K562 (cell line): Measurements from ENCODE around the gene KRT1. TPM values are rescaled to one million over a fixed set of nuclear protein-coding genes. Genes with fewer than 3 reads are reported as not detected.

Experiments used
- ATAC-seq: fragments of 200-7000 bp; cut with Tn5 transposase; 3 replicates; pipeline ENCODE4 v1.9.1; 2020; ENCODE audit warnings: moderate library complexity
- BruUV-seq: library from RNA; stranded (reverse); fragments of 400-500 nt; replicated peaks from 2 replicates; lab custom pipeline; 2021; lab: Mats Ljungman, UMichigan
- CTCF ChIA-PET: fragments of 300-600 bp; formaldehyde crosslinking; extraction: SDS; loops from one replicate; lab custom pipeline; 2021; ENCODE audit warnings: low intra/inter-chr PET ratio; lab: Yijun Ruan, JAX
- POLR2A ChIA-PET: fragments of 300-600, 350-650 bp; sonication (Branson Sonifier 250); formaldehyde crosslinking; extraction: SDS; loops from one replicate; lab custom pipeline; 2021; ENCODE audit warnings: antibody characterized with exemption, inconsistent platforms; lab: Yijun Ruan, JAX
- DNase-seq, 4 experiments: peaks; one replicate each; pipeline versions ENCODE4 v3.0.0 to v3.0.0-alpha.2; 2011 to 2018; ENCODE audit warnings: low spot score in 3 of 4, mixed read lengths in 3 of 4; ENCODE audit errors: extremely low read depth in 1 of 4
- FAIRE-seq: peaks from 2 replicates; lab custom pipeline; 2011; peaks lifted over from hg19 to GRCh38; lab: Jason Lieb, UNC
- H2AFZ ChIP-seq: 2 replicates; pipeline ENCODE4 v1.6.0; 2011; ENCODE audit warnings: low read depth, low read length, control low read depth, inconsistent platforms
- H3K27ac ChIP-seq: fragments of 200-600 bp; 3 replicates; pipeline ENCODE4 v1.8.0; 2011; ENCODE audit warnings: low read depth, mild to moderate bottlenecking, control low read depth, inconsistent platforms, low read length, moderate library complexity, mixed read lengths; ENCODE audit errors: extremely low read depth
- H3K27me3 ChIP-seq, 2 experiments: fragments of 300-600 bp in 1 of 2; 2 replicates in 1 of 2; 3 replicates in 1 of 2; pipeline versions ENCODE4 v1.6.0 to v1.8.0; 2011; ENCODE audit warnings: inconsistent platforms in 2 of 2, low read length in 2 of 2, mild to moderate bottlenecking in 1 of 2, mixed read lengths in 1 of 2, moderate library complexity in 1 of 2; ENCODE audit not compliant: control insufficient read depth in 2 of 2, insufficient read depth in 2 of 2
- H3K36me3 ChIP-seq: fragments of 300-600 bp; 3 replicates; pipeline ENCODE4 v1.8.0; 2011; ENCODE audit warnings: mild to moderate bottlenecking, low read length, inconsistent platforms; ENCODE audit not compliant: control insufficient read depth, insufficient read depth
- H3K4me1 ChIP-seq, 2 experiments: fragments of 200-600 bp in 1 of 2; replicated peaks in 1 of 2; 2 replicates in 1 of 2; 3 replicates in 1 of 2; pipeline versions ENCODE4 v1.5.1 to v1.8.0; 2011; ENCODE audit warnings: inconsistent platforms in 2 of 2, low read length in 2 of 2, mild to moderate bottlenecking in 1 of 2, mixed read lengths in 1 of 2, moderate library complexity in 1 of 2; ENCODE audit not compliant: control insufficient read depth in 2 of 2, insufficient read depth in 2 of 2
- H3K4me2 ChIP-seq: 2 replicates; pipeline ENCODE4 v1.6.1; 2011; ENCODE audit warnings: low read length, control low read depth, inconsistent platforms, mixed read lengths; ENCODE audit not compliant: insufficient read depth
- H3K4me3 ChIP-seq: fragments of 200-600 bp; sonication (generic), shearing (Covaris generic); 2 replicates; pipeline ENCODE4 v1.5.1; 2016; ENCODE audit warnings: control low read depth, inconsistent platforms
- H3K79me2 ChIP-seq: fragments of 200-600 bp; 3 replicates; pipeline ENCODE4 v1.8.0; 2011; ENCODE audit warnings: low read length, inconsistent platforms; ENCODE audit not compliant: control insufficient read depth, insufficient read depth
- H3K9ac ChIP-seq, 2 experiments: 2 replicates each; pipeline versions ENCODE4 v1.6.0 to v1.6.1; 2011; ENCODE audit warnings: low read depth in 2 of 2, low read length in 2 of 2, control low read depth in 1 of 2, inconsistent platforms in 1 of 2, mild to moderate bottlenecking in 1 of 2, mixed read lengths in 1 of 2; ENCODE audit not compliant: insufficient read depth in 1 of 2
- H3K9me1 ChIP-seq: one replicate; pipeline ENCODE4 v1.6.0; 2011; ENCODE audit warnings: inconsistent platforms, mild to moderate bottlenecking, low read length, moderate library complexity; ENCODE audit not compliant: control insufficient read depth, insufficient read depth
- H3K9me3 ChIP-seq: replicated peaks from 2 replicates; pipeline ENCODE4 v1.5.1; 2011; ENCODE audit warnings: low read depth, low read length, inconsistent platforms; ENCODE audit not compliant: control insufficient read depth, insufficient read depth
- H4K20me1 ChIP-seq: replicated peaks from 2 replicates; pipeline ENCODE4 v1.6.1; 2011; ENCODE audit warnings: low read length, inconsistent platforms, mixed read lengths; ENCODE audit not compliant: control insufficient read depth, insufficient read depth
- GATAD2A ChIP-seq: fragments of 450-650 bp; IDR thresholded peaks from 2 replicates; pipeline ENCODE4 v1.6.1; 2017
- HDAC2 ChIP-seq: fragments of 450-650 bp; IDR thresholded peaks from 2 replicates; pipeline ENCODE4 v1.6.1; 2016; ENCODE audit warnings: mild to moderate bottlenecking
- PHF8 ChIP-seq: fragments of 200-600 bp; sonication (generic); IDR thresholded peaks from 2 replicates; pipeline ENCODE4 v1.6.1; 2012; ENCODE audit warnings: mixed run types, mild to moderate bottlenecking, inconsistent platforms, low read length, moderate library complexity, borderline replicate concordance
- YBX1 ChIP-seq: fragments of 450-650 bp; IDR thresholded peaks from 2 replicates; pipeline ENCODE4 v1.7.1; 2016; ENCODE audit warnings: mild to moderate bottlenecking
- ZFP30 ChIP-seq: fragments of 250-450 bp; sonication (Bioruptor Pico); IDR thresholded peaks from 2 replicates; pipeline ENCODE4 v1.8.0; 2022; ENCODE audit warnings: moderate library complexity, mild to moderate bottlenecking, inconsistent platforms, borderline replicate concordance
- ZKSCAN3 ChIP-seq: fragments of 250-450 bp; sonication (Bioruptor Pico); IDR thresholded peaks from 2 replicates; pipeline ENCODE4 v1.4.0; 2020
- ZNF75A ChIP-seq: fragments of 450-650 bp; formaldehyde crosslinking; IDR thresholded peaks from 2 replicates; pipeline ENCODE4 v1.4.0; 2020; ENCODE audit warnings: mild to moderate bottlenecking
- WGBS: fragments of 100-300 bp; shearing (Covaris generic); methylation state at CpG from one replicate; pipeline ENCODE4 v1.1.6; 2016; ENCODE audit warnings: low coverage, mixed read lengths; ENCODE audit not compliant: insufficient coverage; ENCODE audit errors: missing lambda C conversion rate; 5-methylcytosine and 5-hydroxymethylcytosine counted together
- in situ Hi-C: fragments of 300-500 bp; cut with MboI; formaldehyde crosslinking; loops from 4 replicates; pipeline ENCODE4 v1.15.0; 2018; ENCODE audit warnings: inconsistent platforms, mixed read lengths
- intact Hi-C: fragments of 100-400 bp; cut with micrococcal nuclease; formaldehyde crosslinking; loops from 2 replicates; pipeline ENCODE4 v1.14.2; 2022
- polyA plus RNA-seq, 8 experiments: library from polyadenylated mRNA; depleted of rRNA in 4 of 8; stranded (reverse) in 5 of 8; unstranded in 3 of 8; fragments of >200 nt; fragmentation: Nextera tagmentation in 2 of 8; fragmentation: Illumina TruSeq in 1 of 8; extraction: Ambion mirVana in 2 of 8; extraction: Trizol in 1 of 8; gene quantifications; 2 replicates each; pipeline versions ENCODE4 v1.2.1 to v1.2.3, GENCODE V29; 2011 to 2014; ENCODE audit warnings: inconsistent platforms in 1 of 8, missing spikeins in 1 of 8
- total RNA-seq, 7 experiments: library from RNA; depleted of rRNA in 6 of 7; stranded (reverse); fragments of >200 nt in 6 of 7; fragmentation: Illumina TruSeq in 2 of 7; extraction: Trizol in 2 of 7; gene quantifications; 2 replicates each; pipeline versions ENCODE4 v1.2.1 to v1.2.3, GENCODE V29; 2011 to 2021; ENCODE audit warnings: low replicate concordance in 1 of 7
- TF ChIP-seq, protein P1 (sequence below): sonication (generic); formaldehyde crosslinking; IDR thresholded peaks from 2 replicates; pipeline ENCODE4 v1.8.0; 2023; ENCODE audit warnings: mild to moderate bottlenecking, missing genetic modification reagents
- TF ChIP-seq, protein P2 (sequence below): fragments of 250-450 bp; sonication (Bioruptor Pico); IDR thresholded peaks from 2 replicates; pipeline ENCODE4 v1.5.0; 2020; ENCODE audit warnings: mild to moderate bottlenecking, borderline replicate concordance

The KRT1 gene
- total and polyA plus RNA-seq, 9 of the 15 experiments (the other 6 are each of a cell fraction or from before 2014, with no cell fraction given): 0.18 TPM; not detected in 8

GRCh38 chr12:52676163-52676562 lies 4.0 kb downstream of the KRT1 start:
- in situ Hi-C loops (no loop called here), intact Hi-C loops (no loop called here)
- ChIA-PET CTCF (no interaction called here), POLR2A (interaction anchor here (0.6 to 1.8 kb wide), 3 partner anchors 10 to 30 kb away, joined by 3 to 4 read pairs (median 3); no protein-coding TSS in a partner anchor)
- H3K36me3 ChIP-seq: no peaks in the 10 kb centered on the region
- no peak for FAIRE-seq
- no peak overlapping the region for H3K4me2 ChIP-seq
- BruUV-seq: no TSS peak
- TF ChIP-seq ZNF75A (CRISPR knock-in tag) (no peak), ZKSCAN3 (CRISPR knock-in tag) (no peak), YBX1 (no peak), ZFP30 (CRISPR knock-in tag) (no peak), HDAC2 (no peak), PHF8 (no peak), GATAD2A (no peak)
- TF ChIP-seq, protein P1, sequence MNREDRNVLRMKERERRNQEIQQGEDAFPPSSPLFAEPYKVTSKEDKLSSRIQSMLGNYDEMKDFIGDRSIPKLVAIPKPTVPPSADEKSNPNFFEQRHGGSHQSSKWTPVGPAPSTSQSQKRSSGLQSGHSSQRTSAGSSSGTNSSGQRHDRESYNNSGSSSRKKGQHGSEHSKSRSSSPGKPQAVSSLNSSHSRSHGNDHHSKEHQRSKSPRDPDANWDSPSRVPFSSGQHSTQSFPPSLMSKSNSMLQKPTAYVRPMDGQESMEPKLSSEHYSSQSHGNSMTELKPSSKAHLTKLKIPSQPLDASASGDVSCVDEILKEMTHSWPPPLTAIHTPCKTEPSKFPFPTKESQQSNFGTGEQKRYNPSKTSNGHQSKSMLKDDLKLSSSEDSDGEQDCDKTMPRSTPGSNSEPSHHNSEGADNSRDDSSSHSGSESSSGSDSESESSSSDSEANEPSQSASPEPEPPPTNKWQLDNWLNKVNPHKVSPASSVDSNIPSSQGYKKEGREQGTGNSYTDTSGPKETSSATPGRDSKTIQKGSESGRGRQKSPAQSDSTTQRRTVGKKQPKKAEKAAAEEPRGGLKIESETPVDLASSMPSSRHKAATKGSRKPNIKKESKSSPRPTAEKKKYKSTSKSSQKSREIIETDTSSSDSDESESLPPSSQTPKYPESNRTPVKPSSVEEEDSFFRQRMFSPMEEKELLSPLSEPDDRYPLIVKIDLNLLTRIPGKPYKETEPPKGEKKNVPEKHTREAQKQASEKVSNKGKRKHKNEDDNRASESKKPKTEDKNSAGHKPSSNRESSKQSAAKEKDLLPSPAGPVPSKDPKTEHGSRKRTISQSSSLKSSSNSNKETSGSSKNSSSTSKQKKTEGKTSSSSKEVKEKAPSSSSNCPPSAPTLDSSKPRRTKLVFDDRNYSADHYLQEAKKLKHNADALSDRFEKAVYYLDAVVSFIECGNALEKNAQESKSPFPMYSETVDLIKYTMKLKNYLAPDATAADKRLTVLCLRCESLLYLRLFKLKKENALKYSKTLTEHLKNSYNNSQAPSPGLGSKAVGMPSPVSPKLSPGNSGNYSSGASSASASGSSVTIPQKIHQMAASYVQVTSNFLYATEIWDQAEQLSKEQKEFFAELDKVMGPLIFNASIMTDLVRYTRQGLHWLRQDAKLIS (CRISPR knock-in tag): no peak
- TF ChIP-seq, protein P2, sequence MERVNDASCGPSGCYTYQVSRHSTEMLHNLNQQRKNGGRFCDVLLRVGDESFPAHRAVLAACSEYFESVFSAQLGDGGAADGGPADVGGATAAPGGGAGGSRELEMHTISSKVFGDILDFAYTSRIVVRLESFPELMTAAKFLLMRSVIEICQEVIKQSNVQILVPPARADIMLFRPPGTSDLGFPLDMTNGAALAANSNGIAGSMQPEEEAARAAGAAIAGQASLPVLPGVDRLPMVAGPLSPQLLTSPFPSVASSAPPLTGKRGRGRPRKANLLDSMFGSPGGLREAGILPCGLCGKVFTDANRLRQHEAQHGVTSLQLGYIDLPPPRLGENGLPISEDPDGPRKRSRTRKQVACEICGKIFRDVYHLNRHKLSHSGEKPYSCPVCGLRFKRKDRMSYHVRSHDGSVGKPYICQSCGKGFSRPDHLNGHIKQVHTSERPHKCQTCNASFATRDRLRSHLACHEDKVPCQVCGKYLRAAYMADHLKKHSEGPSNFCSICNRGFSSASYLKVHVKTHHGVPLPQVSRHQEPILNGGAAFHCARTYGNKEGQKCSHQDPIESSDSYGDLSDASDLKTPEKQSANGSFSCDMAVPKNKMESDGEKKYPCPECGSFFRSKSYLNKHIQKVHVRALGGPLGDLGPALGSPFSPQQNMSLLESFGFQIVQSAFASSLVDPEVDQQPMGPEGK (CRISPR knock-in tag): no peak
- H3K27me3 ChIP-seq: peaks cover 13 to 23% of the 10 kb centered on the region in 2 experiments
- H3K9me3 ChIP-seq: no peaks in the 10 kb centered on the region
- H3K4me1 ChIP-seq: peaks cover 0 to 6% of the 10 kb centered on the region in 2 experiments; a peak in 1 of 5 replicates
- H4K20me1 ChIP-seq: no peaks in the 10 kb centered on the region
- no peak for ATAC-seq
- DNase-seq: no peak
- H3K9ac ChIP-seq: no peak overlapping the region
- H3K79me2 ChIP-seq: no peaks in the 10 kb centered on the region
- H3K9me1 ChIP-seq: no peaks in the 10 kb centered on the region
- no peak overlapping the region for H3K4me3 ChIP-seq
- H3K27ac ChIP-seq: no peak overlapping the region
- WGBS: 39% methylated on average over 5 of the region's 7 CpGs
- no peak overlapping the region for H2AFZ ChIP-seq
